Activated CD8-positive, alpha-beta memory T cell treated with anti-CD3 and anti-CD28 coated beads, Interleukin-2, amount 50 U/mL, for 24 hours (primary cell): ENCODE results near the gene DCUN1D2.

ENCODE experiments used
- DNase-seq: peaks from one replicate; pipeline ENCODE4 v3.0.0-alpha.2; 2020; ENCODE audit errors: extremely low read depth

Gene DCUN1D2

DNA sequence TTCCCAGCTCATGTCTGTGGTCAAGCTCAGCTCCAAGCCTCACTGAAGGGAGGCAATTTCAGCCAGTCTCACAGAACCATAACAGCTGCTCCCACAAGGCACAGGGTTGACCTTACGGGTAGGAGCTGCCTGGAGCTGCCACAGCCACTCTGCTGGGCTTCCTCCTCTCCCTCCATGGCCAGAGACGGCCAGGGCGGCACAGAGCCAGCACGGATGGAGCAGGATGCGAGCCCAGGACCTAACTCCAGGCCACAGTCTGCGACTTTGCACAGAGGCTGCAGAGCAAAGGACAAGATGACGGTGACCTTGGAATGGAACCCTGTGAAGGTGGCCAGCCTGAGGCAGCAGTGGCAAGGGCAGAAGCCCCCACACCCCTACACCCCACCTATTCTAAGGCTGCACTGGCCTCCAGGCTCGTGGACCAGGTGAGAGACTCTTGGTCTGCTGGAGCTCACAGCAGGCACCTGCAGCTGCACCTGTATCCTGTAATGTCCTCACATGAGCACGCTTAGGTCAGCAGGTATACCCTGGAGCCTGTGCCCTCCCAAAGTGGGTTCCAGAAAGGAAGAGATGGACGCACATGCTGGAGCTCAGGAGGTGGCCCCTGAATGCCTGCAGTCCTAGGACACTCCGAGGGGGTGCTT, 66.9 kb downstream of the DCUN1D2 start:
- DNase-seq = no peak

DNA sequence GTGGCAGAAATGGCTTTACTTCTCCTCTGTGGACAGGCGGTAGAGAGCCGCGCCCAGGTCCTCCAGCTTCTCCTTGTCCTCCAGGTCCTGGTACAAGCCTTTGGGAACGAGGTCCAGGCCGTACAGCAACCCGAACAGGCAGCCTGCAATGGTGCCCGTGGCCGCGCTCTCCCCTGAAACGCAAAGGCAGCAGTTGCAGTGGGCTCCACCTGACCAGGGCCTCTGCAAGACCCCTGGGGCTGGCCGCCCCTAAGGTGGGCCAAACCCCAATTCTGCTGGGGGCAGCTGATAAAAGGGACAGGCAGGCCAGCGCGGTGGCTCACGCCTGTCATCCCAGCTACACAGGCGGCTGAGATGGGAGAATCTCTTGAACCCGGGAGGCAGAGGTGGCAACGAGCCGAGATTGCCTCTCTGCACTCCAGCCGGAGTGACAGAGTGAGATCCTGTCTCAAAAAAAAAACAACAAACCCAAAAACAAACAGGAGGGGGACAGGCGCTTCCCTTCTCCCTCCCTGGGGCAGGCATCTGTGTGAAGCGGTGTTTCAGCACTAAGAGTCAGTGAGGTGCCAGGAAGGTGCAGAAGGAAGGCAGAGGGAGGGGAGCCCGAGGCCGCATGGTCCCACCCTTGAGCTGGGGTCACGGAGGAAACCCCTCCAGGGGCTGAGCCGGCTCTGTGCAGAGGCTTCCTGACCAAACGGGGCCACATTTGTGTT, 67.5 kb downstream of the DCUN1D2 start:
- no peak for DNase-seq

DNA sequence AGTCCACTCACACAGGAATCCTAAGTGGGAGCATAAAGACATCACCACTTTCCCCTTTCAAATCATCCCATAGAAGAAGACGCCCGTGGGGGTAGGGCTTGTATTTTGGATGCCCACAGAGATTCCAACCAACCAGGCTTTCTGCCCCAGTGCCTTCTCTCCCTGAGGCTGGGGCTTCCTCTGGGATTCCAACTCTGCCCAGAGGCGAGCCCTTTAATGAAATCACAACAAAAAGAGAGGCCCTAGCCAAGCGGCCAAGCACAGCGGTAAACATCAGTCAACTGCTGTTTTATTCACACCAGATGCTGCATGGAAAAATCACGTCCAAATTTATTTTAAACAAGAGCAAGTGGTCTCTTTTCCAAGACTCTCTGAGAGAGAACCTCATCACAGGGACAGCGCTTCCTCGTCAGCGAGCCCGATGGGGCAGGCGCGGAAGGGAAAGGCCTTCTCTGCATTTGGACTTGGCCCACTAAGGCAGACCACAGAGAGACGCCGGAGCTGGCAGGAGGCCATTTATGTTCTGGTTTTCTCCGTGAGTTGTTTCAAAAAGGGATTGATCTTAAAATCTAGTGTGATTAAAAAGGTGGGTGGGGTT, 68.7 kb downstream of the DCUN1D2 start:
- DNase-seq = no peak

DNA sequence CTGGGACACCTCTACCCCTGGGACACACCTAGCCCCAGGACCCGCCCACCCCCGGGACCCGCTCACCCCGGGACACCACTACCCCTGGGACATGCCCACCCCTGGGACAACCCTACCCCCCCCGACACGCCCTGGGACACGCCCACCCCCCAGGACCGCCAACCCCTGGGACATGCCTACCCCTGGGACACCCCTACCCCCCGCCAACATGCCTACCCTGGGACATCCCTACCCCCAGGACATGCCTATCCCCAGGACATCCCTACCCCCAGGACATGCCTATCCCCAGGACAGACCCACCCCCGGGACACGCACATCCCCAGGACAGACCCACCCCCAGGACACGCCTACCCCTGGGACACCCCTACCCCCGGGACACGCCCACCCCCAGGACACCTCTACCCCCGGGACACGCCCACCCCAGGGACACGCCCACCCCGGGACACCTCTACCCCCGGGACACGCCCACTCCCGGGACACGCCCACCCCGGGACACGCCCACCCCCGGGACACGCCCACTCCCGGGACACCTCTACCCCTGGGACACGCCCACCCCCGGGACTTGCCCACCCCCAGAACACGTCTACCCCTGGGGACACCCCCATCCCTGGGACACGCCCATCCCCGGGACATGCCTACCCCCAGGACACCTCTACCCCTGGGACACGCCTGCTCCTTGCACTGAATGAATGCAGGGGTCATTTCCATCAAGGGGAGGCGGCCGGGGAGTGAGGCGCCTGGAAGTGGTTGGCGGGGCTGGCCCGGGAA, 69.5 kb downstream of the DCUN1D2 start:
- DNase-seq = no peak

DNA sequence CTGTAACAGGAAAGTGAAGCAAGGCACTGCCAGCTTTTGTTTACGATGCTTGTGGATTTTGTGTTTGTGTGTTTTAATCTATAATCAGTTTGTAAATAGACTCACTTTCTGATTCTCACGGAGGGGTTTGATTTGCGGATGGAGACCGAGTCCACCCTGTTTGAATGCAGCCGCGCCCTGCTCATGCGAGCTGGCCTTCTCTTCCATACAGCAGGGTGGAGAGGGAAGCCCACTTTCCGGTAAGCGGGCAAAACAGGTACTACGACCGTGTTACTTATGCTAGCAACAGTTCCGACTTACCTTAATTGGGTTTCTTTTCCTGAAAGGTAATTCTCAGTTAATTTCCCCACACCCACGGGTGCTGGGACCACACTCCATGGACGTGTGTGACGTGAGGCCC, 70.3 kb downstream of the DCUN1D2 start:
- no peak for DNase-seq

DNA sequence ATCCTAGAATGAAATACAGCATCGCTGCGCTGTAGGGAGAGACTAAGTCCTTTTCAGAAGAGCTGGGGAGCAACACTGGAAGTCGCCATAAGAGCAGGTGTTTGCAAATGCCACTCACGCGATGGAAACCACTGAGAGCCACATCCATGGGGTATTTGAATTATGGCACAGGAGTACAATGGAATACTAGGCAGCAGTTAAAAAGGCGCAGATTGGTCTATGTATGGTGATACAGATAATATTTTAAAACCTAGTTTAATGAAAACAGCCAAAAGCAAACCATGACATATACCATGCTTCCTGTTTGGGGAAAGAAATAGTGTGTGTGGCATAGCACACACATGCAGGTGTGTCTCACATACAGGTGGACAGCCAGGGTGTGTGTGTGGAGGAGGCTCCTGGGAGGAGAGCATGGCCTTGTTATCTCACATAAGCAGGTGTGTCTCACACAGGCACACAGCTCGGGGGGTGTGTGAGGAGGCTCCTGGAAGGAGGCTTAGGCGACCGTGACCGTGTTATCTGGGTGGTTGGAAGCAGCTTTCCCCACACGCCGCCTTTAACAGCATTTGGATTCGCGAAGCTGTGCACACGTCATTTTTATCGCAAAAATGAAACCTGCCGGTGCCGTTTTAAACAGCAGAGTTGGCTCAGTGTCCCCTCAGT, 70.8 kb downstream of the DCUN1D2 start:
- no peak for DNase-seq

DNA sequence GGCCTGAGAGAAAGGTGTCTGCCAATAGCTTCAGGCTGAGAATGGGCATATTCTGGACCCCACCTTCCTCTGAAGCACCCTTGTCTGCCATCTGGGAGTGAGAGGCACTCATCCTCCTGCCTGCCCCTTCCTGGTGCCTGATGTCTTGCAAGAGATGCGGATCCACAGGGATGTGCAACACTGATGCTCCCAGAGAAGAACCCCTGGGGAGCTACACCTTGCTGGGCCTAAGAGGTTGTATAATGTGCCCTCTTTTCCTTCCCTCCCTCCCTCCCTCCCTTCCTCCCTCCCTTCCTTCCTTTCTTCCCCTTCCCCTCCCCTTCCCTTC, 71.8 kb downstream of the DCUN1D2 start:
- DNase-seq = no peak

DNA sequence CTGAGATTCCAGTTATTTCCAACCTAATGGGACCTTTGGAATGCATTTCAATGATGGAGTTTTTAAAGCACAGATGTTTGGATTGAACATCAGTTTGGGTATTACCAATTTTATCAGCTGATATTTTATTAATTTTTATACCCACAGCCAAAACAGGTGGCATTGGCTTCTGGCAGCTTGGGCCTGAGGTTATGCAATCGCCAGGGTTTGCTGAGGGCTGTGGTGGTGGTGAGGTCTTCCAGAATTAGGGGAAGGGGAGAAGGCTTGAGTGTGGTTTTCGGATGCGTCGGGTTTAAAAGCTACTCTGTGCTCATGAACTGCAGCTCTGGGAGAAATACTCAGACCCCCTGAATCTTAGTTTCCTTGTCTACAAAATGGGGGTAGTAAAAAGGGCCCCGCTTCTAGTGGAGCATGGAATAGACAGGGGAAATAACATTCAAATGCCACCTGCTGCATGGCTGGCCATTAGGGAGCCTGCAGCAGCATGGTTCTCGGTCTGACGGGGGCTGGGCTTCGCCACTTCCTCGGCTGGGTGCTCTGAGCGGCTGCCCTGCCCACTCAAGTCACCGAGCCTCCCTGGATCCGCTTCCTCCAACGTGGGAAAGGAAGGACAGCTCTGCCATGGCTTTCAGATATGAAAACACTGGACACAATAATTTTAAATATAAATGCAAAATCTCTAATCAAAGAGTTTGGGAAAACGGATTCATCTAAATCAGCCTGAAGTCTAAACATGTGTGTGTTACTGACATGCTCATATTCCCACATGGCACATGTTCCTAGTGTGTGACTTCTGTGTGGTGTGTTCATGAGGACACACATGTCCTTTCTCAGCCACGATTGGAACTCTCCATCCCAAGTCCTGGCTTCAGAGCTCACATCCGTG, 72.4 kb downstream of the DCUN1D2 start:
- DNase-seq = no peak

DNA sequence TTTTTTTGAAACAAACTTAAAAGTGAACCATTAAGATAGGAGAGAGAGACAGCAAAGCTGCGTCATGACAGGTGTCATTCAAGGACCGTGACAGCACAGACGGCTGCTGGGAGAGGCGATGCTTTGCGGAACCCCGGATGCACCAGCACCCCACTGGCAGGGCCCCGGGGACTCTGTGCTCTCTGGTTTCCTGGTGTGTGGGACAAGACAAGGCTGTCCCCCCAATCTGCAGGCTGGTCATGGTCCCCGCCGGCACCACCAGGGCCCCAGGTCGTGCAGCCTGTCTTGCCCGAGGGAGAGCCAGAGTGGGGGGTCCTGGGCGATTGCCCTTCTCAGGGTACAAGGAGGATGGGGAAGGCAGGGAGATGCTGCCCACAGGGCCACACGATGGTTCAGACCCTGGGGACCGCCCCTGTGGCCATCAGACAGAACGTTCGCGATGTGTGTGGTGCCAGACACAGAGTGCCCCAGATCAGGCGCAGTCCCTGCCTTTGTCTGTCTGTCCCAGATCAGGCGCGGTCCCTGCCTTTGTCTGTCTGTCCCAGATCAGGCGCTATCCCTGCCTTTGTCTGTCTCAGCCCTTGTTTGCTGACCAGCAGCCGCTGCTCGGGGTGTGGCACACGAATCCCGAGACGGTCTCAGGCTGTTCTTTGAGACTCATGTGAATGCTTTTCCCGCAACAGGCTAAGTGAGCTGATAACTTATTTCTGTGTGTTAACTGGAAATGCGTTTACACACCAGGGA, 73.3 kb downstream of the DCUN1D2 start:
- no peak for DNase-seq

DNA sequence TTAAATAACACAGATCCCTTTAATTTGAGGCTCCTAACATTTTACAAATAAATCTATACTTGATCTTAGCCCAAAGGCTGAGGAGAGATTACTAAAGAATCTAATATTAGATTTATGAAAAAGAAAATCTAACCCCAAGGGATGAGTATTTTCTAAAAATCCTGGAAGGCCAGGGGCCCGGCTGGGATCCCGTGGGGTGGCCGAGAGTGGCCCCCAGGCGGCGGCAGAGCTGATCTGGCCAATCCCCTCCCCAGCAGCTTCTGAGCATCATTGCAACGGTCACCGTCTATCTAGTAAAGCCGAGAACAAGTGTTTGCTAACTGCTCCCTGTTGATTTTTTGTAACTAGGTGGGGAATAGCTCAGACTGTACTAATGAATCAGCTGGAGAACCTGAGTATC, 74.7 kb downstream of the DCUN1D2 start:
- DNase-seq = no peak

DNA sequence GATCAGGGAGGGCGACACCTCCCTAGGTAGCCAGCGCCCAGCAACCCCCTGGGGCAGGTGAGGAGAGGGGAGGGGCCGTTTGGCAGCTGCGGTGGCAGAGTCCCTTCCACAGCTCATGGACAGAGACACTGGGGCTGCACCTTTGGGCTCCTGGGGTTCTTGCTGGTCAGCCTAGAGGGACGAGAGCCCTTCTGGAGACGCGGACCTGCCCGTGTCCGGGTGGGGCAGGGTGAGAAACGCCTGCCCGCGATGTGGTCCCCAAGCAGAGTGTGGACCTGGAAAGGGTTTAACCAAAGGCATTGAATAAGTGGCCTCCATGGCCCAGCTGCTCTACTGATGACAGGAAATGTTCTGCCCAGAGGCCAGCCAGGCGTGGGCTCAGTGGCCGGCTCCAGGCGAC, 75.5 kb downstream of the DCUN1D2 start:
- DNase-seq = no peak

DNA sequence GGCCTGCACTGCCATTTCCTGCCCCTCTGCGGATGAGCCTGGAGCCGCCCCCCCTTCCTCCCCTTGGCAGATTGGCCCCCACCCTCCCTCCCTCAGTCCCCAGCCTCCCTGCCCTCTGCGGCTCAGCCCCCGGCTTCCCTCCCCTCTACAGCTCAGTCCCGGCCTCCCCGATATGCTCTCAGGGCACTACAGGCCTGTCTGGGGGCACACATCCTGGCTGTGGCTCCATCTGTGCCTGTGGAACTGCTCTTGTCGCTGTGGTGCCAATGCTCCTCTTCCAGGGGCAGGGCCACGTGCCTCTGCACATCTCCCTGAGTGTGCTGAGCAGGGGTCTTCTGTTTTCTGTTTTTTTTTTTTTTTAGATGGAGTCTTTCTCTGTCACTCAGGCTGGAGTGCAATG, 76.2 kb downstream of the DCUN1D2 start:
- no peak for DNase-seq

DNA sequence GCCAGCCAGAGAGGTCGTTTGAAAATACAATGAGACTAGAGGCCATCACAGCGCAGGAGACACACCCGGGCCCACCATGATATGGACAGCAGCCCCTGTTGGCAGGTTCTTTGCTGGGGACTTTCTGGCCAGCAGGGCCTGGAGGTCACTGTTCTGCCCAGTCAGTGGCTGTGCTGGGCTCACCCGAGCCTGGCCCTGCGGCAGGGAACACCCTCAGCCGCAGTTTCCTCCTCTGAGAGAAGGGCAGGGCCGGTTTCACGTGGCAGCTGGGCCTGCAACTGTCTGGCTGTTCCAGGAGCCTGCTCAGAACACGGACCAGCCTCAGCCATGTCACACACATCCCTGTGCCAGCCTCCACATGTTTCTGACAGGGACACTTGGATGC, 76.6 kb downstream of the DCUN1D2 start:
- no peak for DNase-seq

DNA sequence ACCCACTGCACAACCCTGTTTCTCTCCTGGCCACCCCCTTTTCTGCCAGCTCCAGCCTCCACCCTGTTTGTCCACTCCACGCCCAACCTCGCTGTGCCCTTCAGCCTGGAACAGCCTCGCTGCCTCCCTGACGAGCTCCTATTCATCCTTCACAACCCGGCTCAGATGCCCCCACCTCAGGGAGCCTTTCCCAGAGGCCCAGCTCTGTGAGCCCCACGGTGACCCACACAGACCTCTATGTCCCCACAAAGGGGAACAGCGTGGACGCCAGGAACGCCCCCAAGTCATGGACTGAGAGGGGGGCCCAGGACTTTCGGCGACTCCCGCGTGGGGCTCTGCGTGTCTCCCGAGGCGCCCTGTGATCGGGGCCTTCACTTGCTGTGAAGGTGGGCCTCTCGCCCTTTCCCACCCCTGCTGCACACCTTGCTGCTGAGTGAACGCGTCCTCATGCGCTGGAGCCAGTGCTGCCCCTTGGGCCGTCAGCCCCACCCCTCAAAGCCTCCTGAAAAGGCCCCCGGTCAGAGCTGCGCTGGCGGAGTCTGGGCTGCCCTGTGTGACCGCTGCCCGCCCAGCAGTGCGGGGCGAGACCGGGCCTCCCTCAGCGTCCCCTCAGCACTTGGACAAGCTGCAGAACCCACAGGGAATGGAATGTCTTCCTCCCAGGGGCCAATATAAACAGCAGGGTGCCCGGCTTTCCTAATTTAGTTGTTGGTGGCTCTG, 77.2 kb downstream of the DCUN1D2 start:
- DNase-seq = no peak

DNA sequence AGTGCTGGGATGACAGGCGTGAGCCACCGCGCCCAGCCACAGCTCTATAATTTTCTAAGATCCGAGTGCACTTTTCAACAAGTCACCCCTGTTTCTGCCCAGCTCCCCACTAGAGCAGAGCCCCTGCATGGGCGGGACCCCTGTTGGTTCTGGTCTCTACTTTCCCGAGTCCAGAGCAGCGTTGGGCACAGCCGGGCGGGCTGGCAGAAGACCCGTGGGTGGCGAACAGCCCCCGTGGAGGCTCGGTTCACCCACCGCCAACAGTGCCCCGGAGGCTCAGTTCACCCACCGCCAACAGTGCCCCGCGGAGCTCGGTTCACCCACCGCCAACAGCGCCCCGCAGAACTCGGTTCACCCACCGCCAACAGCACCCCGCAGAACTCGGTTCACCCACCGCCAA, 78.1 kb downstream of the DCUN1D2 start:
- no peak for DNase-seq

DNA sequence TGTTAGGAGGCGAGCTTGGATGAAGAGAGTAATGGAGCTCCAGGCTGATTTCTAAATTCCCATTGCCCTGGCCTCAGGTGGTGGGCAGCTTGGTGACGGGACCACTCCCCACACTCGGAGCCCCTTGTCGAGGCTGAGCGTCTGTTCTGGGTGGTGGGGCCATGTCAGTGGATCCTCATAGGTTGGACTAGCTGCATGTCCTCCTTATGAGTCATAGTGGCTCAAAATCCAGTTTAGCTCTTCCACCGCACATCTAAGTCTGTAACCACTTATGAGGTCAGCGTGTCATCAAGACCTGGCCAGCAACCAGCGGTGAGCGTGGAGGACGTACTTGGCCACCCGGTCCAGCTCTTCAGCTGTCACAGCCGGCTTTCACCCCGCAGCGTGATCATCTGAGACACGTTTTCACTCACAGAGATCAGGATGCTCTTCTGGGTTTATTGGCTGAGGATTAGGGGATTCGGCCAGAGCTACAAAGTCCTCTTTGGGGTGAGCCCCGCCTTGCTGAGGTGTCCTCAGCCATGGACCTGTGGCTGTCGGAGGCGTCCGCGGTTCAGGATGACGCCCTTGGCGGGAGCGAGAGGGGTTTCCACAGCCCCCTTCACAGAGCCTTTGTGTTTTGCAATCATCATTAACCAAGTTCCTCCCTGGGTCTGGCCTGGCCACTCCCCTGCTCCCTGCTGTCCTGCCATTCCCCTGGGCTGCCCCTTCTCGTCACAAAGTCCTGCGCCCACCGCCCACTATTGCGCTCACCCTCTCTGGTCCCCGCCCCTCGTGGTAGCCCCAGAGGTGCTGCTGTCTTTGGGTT, 79.1 kb downstream of the DCUN1D2 start:
- no peak for DNase-seq

DNA sequence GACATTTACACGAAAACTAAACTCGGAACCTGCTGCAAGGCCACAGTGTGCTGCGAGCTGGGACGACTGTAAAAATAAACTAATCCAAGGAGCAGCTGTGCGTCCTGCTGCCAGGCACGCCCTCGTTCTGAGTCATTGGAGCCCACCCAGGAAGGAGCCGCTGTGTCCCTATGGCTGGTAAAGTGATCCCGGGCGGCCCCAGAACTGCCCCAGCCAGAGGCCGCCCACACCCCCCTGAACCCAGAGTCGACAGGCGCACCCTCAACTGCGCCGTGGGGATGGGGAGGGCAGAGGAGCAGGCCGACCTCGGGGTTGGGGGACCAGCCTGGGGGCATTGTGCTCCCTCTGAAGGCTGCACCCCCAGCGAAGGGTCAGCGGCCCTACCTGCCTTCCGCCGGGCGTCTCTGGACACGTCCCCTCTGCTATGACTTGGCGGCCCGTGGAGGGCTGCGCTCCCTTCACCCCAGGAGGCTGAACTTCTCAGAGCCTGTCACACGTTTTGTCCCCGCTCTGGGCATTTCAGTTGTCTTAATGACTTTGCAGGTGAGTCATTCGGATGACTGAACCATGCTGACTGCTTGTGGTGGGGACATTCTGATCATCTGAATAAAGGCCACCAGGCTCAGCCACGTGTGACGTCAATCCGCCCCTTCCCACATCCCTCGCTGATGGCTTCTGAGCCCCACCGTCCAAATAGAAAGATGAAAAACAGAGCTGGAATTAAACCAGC, 79.9 kb downstream of the DCUN1D2 start:
- no peak for DNase-seq

DNA sequence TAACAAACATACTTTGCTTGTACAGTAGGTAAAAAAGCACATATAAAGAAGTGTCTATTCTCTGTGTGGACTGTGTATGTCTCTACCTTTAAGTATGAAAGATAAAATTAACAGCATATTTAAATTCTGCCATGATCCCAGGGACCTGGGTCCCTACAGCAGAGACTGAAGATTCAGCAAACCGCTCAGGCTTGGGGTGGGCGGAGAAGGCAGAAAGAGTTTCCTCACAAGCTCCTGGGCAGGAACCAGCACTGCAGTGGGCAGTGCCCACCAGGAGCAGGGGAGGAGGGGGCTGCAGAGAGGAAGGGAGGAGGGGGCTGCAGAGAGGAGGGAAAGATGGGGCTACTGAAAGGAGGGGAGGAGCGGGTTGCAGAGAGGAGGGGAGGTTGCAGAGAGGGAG, 81.9 kb downstream of the DCUN1D2 start:
- no peak for DNase-seq
